EH (cell line): Measurements from ENCODE around the gene EXOC8.
"Not testable (repeated sequence)": the region's sequence is repeated elsewhere in the genome, so short reads cannot be mapped to it uniquely, and the experiment has no call there.

Source experiments
- DNase-seq: peaks from one replicate; pipeline ENCODE4 v3.0.0-alpha.2; 2015; ENCODE audit warnings: low read depth

The EXOC8 gene

GRCh38 chr1:231351816-231352215, 14.2 kb upstream of the EXOC8 start:
- DNase-seq, result no peak

- DNase-seq, result not testable (repeated sequence)
Measured at GRCh38 chr1:231348856-231349255, 11.2 kb upstream of the EXOC8 start.

- no peak for DNase-seq
Measured at GRCh38 chr1:231348442-231348841, 10.8 kb upstream of the EXOC8 start.

- no peak for DNase-seq
Measured at GRCh38 chr1:231347961-231348360, 10.3 kb upstream of the EXOC8 start.

- no peak for DNase-seq
Measured at GRCh38 chr1:231340328-231341013, 2.8 kb upstream of the EXOC8 start.

GRCh38 chr1:231338270-231339128, 847 bp upstream of the EXOC8 start, which contains the start of gene SPRTN:
TSS of gene SPRTN (plus strand) at chr1:231338293. CDS start at chr1:231338384, 91 bp downstream.
- peak; percentile 25 for DNase-seq

- no peak for DNase-seq
Measured at GRCh38 chr1:231337043-231337471, 595 bp downstream of the EXOC8 start.

GRCh38 chr1:231335663-231336602, 1.7 kb downstream of the EXOC8 start:
- no peak for DNase-seq

- no peak for DNase-seq
Measured at GRCh38 chr1:231334952-231335351, 2.7 kb downstream of the EXOC8 start.

- DNase-seq, result no peak
Measured at GRCh38 chr1:231334079-231334666, 3.5 kb downstream of the EXOC8 start.

- DNase-seq, result no peak
Measured at GRCh38 chr1:231332761-231333160, 4.9 kb downstream of the EXOC8 start.

GRCh38 chr1:231329483-231329882, 8.2 kb downstream of the EXOC8 start:
- DNase-seq, result no peak

- no peak for DNase-seq
Measured at GRCh38 chr1:231327617-231328016, 10.0 kb downstream of the EXOC8 start.

GRCh38 chr1:231326248-231326647, 11.4 kb downstream of the EXOC8 start:
- no peak for DNase-seq

GRCh38 chr1:231324660-231325059, 13.0 kb downstream of the EXOC8 start:
- no peak for DNase-seq

GRCh38 chr1:231322880-231323530, 14.6 kb downstream of the EXOC8 start:
- no peak for DNase-seq

- DNase-seq, result no peak
Measured at GRCh38 chr1:231319080-231319479, 18.6 kb downstream of the EXOC8 start.

GRCh38 chr1:231318568-231318967, 19.1 kb downstream of the EXOC8 start:
- no peak for DNase-seq

GRCh38 chr1:231318015-231318355, 19.7 kb downstream of the EXOC8 start:
- DNase-seq, result no peak

- DNase-seq, result no peak
Measured at GRCh38 chr1:231317306-231318014, 20.2 kb downstream of the EXOC8 start.

GRCh38 chr1:231315887-231316286, 21.8 kb downstream of the EXOC8 start:
- DNase-seq, result peak; percentile 55
